Keratinocyte (primary cell): ENCODE measurements around the gene MFNG. TPM values are rescaled to one million over a fixed set of nuclear protein-coding genes. Genes with fewer than 3 reads are reported as not detected.

ENCODE experiments used
- DNase-seq: peaks from one replicate; pipeline ENCODE4 v3.0.0-alpha.2; 2011; ENCODE audit warnings: low read depth, missing footprints, low spot score
- FAIRE-seq: peaks from 2 replicates; lab custom pipeline; 2011; peaks lifted over from hg19 to GRCh38; lab: Jason Lieb, UNC
- H2AFZ ChIP-seq: 2 replicates; pipeline ENCODE4 v1.6.0; 2012; ENCODE audit warnings: low read length, control low read depth, inconsistent platforms; ENCODE audit not compliant: control insufficient read depth
- H3K27ac ChIP-seq: 2 replicates; pipeline ENCODE4 v1.5.1; 2011; ENCODE audit warnings: low read length; ENCODE audit not compliant: control insufficient read depth, insufficient read depth
- H3K27me3 ChIP-seq: 3 replicates; pipeline ENCODE4 v1.6.0; 2011; ENCODE audit warnings: low read length; ENCODE audit not compliant: control insufficient read depth, insufficient read depth; ENCODE audit errors: extremely low read depth
- H3K36me3 ChIP-seq, 2 experiments: 2 replicates in 1 of 2; 3 replicates in 1 of 2; pipeline ENCODE4 v1.5.1; 2011; ENCODE audit warnings: low read length in 2 of 2, mild to moderate bottlenecking in 1 of 2; ENCODE audit not compliant: control insufficient read depth in 2 of 2, insufficient read depth in 2 of 2; ENCODE audit errors: extremely low read depth in 1 of 2
- H3K4me1 ChIP-seq: 3 replicates; pipeline ENCODE4 v1.5.1; 2011; ENCODE audit warnings: low read length; ENCODE audit not compliant: control insufficient read depth, insufficient read depth; ENCODE audit errors: extremely low read depth
- H3K4me2 ChIP-seq: 3 replicates; pipeline ENCODE4 v1.6.0; 2011; ENCODE audit warnings: low read depth, low read length; ENCODE audit not compliant: control insufficient read depth, insufficient read depth; ENCODE audit errors: extremely low read depth
- H3K4me3 ChIP-seq, 3 experiments: fragments of 200-600 bp in 1 of 3; sonication (generic) in 1 of 3; 2 replicates in 2 of 3; 3 replicates in 1 of 3; pipeline ENCODE4 v1.5.1; 2011 to 2016; ENCODE audit warnings: low read length in 3 of 3, mild to moderate bottlenecking in 3 of 3, control low read depth in 2 of 3, inconsistent platforms in 1 of 3, low read depth in 1 of 3, mixed read lengths in 1 of 3, mixed run types in 1 of 3, moderate library complexity in 1 of 3; ENCODE audit not compliant: control insufficient read depth in 2 of 3, insufficient read depth in 2 of 3; ENCODE audit errors: extremely low read depth in 1 of 3
- H3K79me2 ChIP-seq: 2 replicates; pipeline ENCODE4 v1.6.0; 2012; ENCODE audit warnings: low read length; ENCODE audit not compliant: control insufficient read depth, insufficient read depth
- H3K9ac ChIP-seq: 3 replicates; pipeline ENCODE4 v1.6.0; 2011; ENCODE audit warnings: low read length; ENCODE audit not compliant: control insufficient read depth, insufficient read depth; ENCODE audit errors: extremely low read depth
- H3K9me1 ChIP-seq: 3 replicates; pipeline ENCODE4 v1.6.0; 2011; ENCODE audit warnings: low read length; ENCODE audit not compliant: control insufficient read depth, insufficient read depth; ENCODE audit errors: extremely low read depth
- H3K9me3 ChIP-seq: 2 replicates; pipeline ENCODE4 v1.5.1; 2012; ENCODE audit warnings: low read depth, low read length; ENCODE audit not compliant: control insufficient read depth
- H4K20me1 ChIP-seq: 3 replicates; pipeline ENCODE4 v1.6.0; 2011; ENCODE audit warnings: low read length; ENCODE audit not compliant: control insufficient read depth, insufficient read depth; ENCODE audit errors: extremely low read depth
- EZH2 ChIP-seq: IDR thresholded peaks from one replicate; pipeline ENCODE4 v1.6.1; 2012; ENCODE audit warnings: inconsistent platforms, mild to moderate bottlenecking, low read length, moderate library complexity
- dilution Hi-C: fragments of 300-500 bp; cut with MboI; formaldehyde crosslinking; loops from one replicate; pipeline ENCODE4 v1.7.0; 2020; ENCODE audit warnings: low sequenced_read_pairs; ENCODE audit not compliant: extremely low pct_ligation_motif_present
- polyA plus RNA-seq, 5 experiments: library from polyadenylated mRNA; depleted of rRNA in 3 of 5; stranded (reverse) in 3 of 5; stranded (forward) in 1 of 5; unstranded in 1 of 5; fragments of >200 nt; gene quantifications; 1 replicate in 1 of 5; 2 replicates in 3 of 5; 3 replicates in 1 of 5; pipeline versions ENCODE4 v1.2.1 to v1.2.3, GENCODE V29; 2011 to 2012; ENCODE audit warnings: missing spikeins in 2 of 5, low read depth in 1 of 5, low replicate concordance in 1 of 5
- TF ChIP-seq, protein P1 (sequence below), 3 experiments: IDR thresholded peaks in 1 of 3; conservative IDR thresholded peaks in 1 of 3; optimal IDR thresholded peaks in 1 of 3; 2 replicates in 2 of 3; 3 replicates in 1 of 3; pipeline versions ENCODE3 to v1.5.1; 2011; ENCODE audit warnings: low read length in 3 of 3, mild to moderate bottlenecking in 3 of 3, moderate library complexity in 2 of 3, control low read depth in 1 of 3, inconsistent platforms in 1 of 3; ENCODE audit not compliant: insufficient read depth in 2 of 3; ENCODE audit errors: extremely low read depth in 1 of 3

The MFNG gene
- polyA plus RNA-seq, 1 donor (not counting 4 experiments of a cell fraction or from before 2014, with no cell fraction given): 5.9 TPM

GRCh38 chr22:37521236-37521739 lies 35.1 kb upstream of the MFNG start:
- Histone ChIP-seq H3K4me1 (peaks cover 34% of the 10 kb centered on the region), H3K4me3 (no peak overlapping the region), H3K79me2 (peaks cover 25% of the 10 kb centered on the region), H3K9me3 (no peaks in the 10 kb centered on the region), H3K27me3 (no peaks in the 10 kb centered on the region), H3K4me2 (no peak overlapping the region), H3K9me1 (no peaks in the 10 kb centered on the region), H3K36me3 (peaks cover 1 to 6% of the 10 kb centered on the region in 2 experiments), H3K9ac (no peak overlapping the region), H3K27ac (no peak overlapping the region), H4K20me1 (no peaks in the 10 kb centered on the region), H2AFZ (no peak overlapping the region)
- DNase-seq (no peak), FAIRE-seq (no peak)
- no peak for TF ChIP-seq EZH2
- TF ChIP-seq, protein P1, sequence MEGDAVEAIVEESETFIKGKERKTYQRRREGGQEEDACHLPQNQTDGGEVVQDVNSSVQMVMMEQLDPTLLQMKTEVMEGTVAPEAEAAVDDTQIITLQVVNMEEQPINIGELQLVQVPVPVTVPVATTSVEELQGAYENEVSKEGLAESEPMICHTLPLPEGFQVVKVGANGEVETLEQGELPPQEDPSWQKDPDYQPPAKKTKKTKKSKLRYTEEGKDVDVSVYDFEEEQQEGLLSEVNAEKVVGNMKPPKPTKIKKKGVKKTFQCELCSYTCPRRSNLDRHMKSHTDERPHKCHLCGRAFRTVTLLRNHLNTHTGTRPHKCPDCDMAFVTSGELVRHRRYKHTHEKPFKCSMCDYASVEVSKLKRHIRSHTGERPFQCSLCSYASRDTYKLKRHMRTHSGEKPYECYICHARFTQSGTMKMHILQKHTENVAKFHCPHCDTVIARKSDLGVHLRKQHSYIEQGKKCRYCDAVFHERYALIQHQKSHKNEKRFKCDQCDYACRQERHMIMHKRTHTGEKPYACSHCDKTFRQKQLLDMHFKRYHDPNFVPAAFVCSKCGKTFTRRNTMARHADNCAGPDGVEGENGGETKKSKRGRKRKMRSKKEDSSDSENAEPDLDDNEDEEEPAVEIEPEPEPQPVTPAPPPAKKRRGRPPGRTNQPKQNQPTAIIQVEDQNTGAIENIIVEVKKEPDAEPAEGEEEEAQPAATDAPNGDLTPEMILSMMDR (optimal IDR thresholded peaks at IDR 0.05 in 1 of 3, IDR thresholded peaks at IDR 0.05 in 1 of 3, conservative IDR thresholded peaks at IDR 0.05 in 1 of 3; ENCODE audit: extremely low read depth in 1 of 3, insufficient read depth in 2 of 3, low read length in 3 of 3): no peak
- dilution Hi-C loops: no loop called here

- no peaks in the 10 kb centered on the region for H3K9me1 ChIP-seq
- H4K20me1 ChIP-seq: no peaks in the 10 kb centered on the region
- TF ChIP-seq, protein P1 (optimal IDR thresholded peaks at IDR 0.05 in 1 of 3, IDR thresholded peaks at IDR 0.05 in 1 of 3, conservative IDR thresholded peaks at IDR 0.05 in 1 of 3; ENCODE audit: extremely low read depth in 1 of 3, insufficient read depth in 2 of 3, low read length in 3 of 3): no peak
- no peak for TF ChIP-seq EZH2
- no peak overlapping the region for H2AFZ ChIP-seq
- no peak overlapping the region for H3K27ac ChIP-seq
- H3K79me2 ChIP-seq: peaks cover 30% of the 10 kb centered on the region
- no peak overlapping the region for H3K4me3 ChIP-seq
- DNase-seq (no peak), FAIRE-seq (no peak)
- dilution Hi-C loops: no loop called here
- H3K4me1 ChIP-seq: peaks cover 29% of the 10 kb centered on the region
- no peaks in the 10 kb centered on the region for H3K27me3 ChIP-seq
- H3K36me3 ChIP-seq: peaks cover 3 to 11% of the 10 kb centered on the region in 2 experiments
- H3K9me3 ChIP-seq: no peaks in the 10 kb centered on the region
- no peak overlapping the region for H3K9ac ChIP-seq
- H3K4me2 ChIP-seq: no peak overlapping the region
Measured at GRCh38 chr22:37520776-37521191, 34.6 kb upstream of the MFNG start.
